Choroid plexus epithelial cell (primary cell): ENCODE data around the gene SMOC1.

Experiments used
- DNase-seq: peaks from one replicate; pipeline ENCODE4 v3.0.0-alpha.2; 2010; ENCODE audit warnings: low read depth
- H3K4me3 ChIP-seq: 2 replicates; pipeline ENCODE4 v1.5.1; 2011; ENCODE audit warnings: low read depth, mild to moderate bottlenecking, control low read depth, low read length, moderate library complexity
- CTCF ChIP-seq: conservative IDR thresholded peaks from 2 replicates; pipeline ENCODE4 v1.5.1; 2011; ENCODE audit warnings: low read depth, mild to moderate bottlenecking, control low read depth, inconsistent platforms, low read length, moderate library complexity

The SMOC1 gene

GRCh38 chr14:70045310-70045709 lies 166.1 kb downstream of the SMOC1 start:
- H3K4me3 ChIP-seq, result no peak overlapping the region
- DNase-seq, result no peak
- TF ChIP-seq CTCF, result no peak

GRCh38 chr14:70045844-70046535 lies 166.8 kb downstream of the SMOC1 start:
- TF ChIP-seq CTCF, result peak; percentile 82
- peak; percentile 70 for DNase-seq

GRCh38 chr14:70047598-70048312 lies 168.5 kb downstream of the SMOC1 start:
- no peak for DNase-seq
- no peak overlapping the region for H3K4me3 ChIP-seq
- no peak for TF ChIP-seq CTCF

More at GRCh38 chr14:70045844-70046535, 166.8 kb downstream of the SMOC1 start:
- H3K4me3 ChIP-seq, result no peak overlapping the region

- no peak overlapping the region for H3K4me3 ChIP-seq
- DNase-seq, result no peak
- TF ChIP-seq CTCF, result no peak
These were observed 169.1 kb downstream of the SMOC1 start for GRCh38 chr14:70048313-70048654.

GRCh38 chr14:70049605-70050004 lies 170.4 kb downstream of the SMOC1 start:
- DNase-seq, result no peak
- TF ChIP-seq CTCF, result no peak
- H3K4me3 ChIP-seq, result no peak overlapping the region

GRCh38 chr14:70050136-70050535 lies 170.9 kb downstream of the SMOC1 start:
- no peak for DNase-seq
- TF ChIP-seq CTCF, result no peak
- H3K4me3 ChIP-seq, result no peak overlapping the region

GRCh38 chr14:70052990-70053389 lies 173.8 kb downstream of the SMOC1 start:
- H3K4me3 ChIP-seq, result no peak overlapping the region
- no peak for TF ChIP-seq CTCF
- peak; percentile 57 for DNase-seq
